Esophagus squamous epithelium (tissue), 5 donors: ENCODE results near the gene ADGRG3. TPM values are rescaled to one million over a fixed set of nuclear protein-coding genes. Genes with fewer than 3 reads are reported as not detected.

Source experiments
- DNase-seq: peaks from one replicate; lab custom pipeline; 2025; lab: John Stamatoyannopoulos, UW
- H3K27ac ChIP-seq, 4 donors: fragments of 200-600 bp; sonication (generic); one replicate each; pipeline ENCODE4 v1.5.1; 2016 to 2019; ENCODE audit warnings: mild to moderate bottlenecking in 1 of 4
- H3K27me3 ChIP-seq, 4 donors: fragments of 200-600 bp; sonication (generic); 1 replicate in 3 of 4; 2 replicates in 1 of 4; pipeline versions ENCODE4 v1.5.1 to v1.6.0; 2017 to 2021; ENCODE audit warnings: antibody characterized with exemption in 1 of 4
- H3K36me3 ChIP-seq, 3 donors: fragments of 200-600 bp; sonication (generic); one replicate each; pipeline ENCODE4 v1.5.1; 2016 to 2019
- H3K4me1 ChIP-seq, 3 donors: fragments of 200-600 bp; sonication (generic); one replicate each; pipeline ENCODE4 v1.5.1; 2017 to 2019
- H3K4me3 ChIP-seq, 4 donors: fragments of 200-600 bp; sonication (generic); 1 replicate in 3 of 4; 2 replicates in 1 of 4; pipeline ENCODE4 v1.5.1; 2016 to 2019; ENCODE audit warnings: mild to moderate bottlenecking in 2 of 4, moderate library complexity in 1 of 4
- H3K9me3 ChIP-seq, 3 donors: fragments of 200-600 bp; sonication (generic); one replicate each; pipeline ENCODE4 v1.5.1; 2016 to 2019
- CTCF ChIP-seq, 6 experiments: fragments of 450-650 bp in 4 of 6; fragments of 200-600 bp in 2 of 6; sonication (generic) in 2 of 6; IDR thresholded peaks; one replicate each; pipeline ENCODE4 v1.5.1; 2016 to 2019; ENCODE audit warnings: antibody characterized with exemption in 6 of 6, mild to moderate bottlenecking in 4 of 6, moderate library complexity in 4 of 6
- POLR2A ChIP-seq, 4 donors: fragments of 450-650 bp; IDR thresholded peaks; one replicate each; pipeline ENCODE4 v1.6.1; 2017; ENCODE audit warnings: antibody characterized with exemption in 4 of 4, mild to moderate bottlenecking in 4 of 4, moderate library complexity in 3 of 4
- WGBS, 2 donors: methylation state at CpG; one replicate each; pipeline ENCODE4 v1.1.5; 2018; 5-methylcytosine and 5-hydroxymethylcytosine counted together
- intact Hi-C: fragments of 100-400 bp; cut with DNase I; formaldehyde crosslinking; loops from one replicate; pipeline ENCODE4 v1.15.0; 2022
- total RNA-seq, 4 donors: library from RNA; depleted of rRNA; stranded (reverse); fragments of >200 nt; gene quantifications; one replicate each; pipeline ENCODE4 v1.1.0, GENCODE V29; 2016
- donor health status: DM: yes; HTN: yes; CAD: no.

Gene ADGRG3
- total RNA-seq, 4 donors from 2014 or later = 1.5 to 3.9 (median 2.1) TPM; not detected in 1

GRCh38 chr16:57690782-57691471 lies 22.8 kb downstream of the ADGRG3 start:
- Histone ChIP-seq H3K36me3 (no peaks in the 10 kb centered on the region), H3K27me3 (peaks cover 0 to 19% (median 0%) of the 10 kb centered on the region in 4 donors), H3K27ac (no peak overlapping the region), H3K9me3 (no peaks in the 10 kb centered on the region), H3K4me3 (no peak overlapping the region), H3K4me1 (no peaks in the 10 kb centered on the region)
- TF ChIP-seq CTCF (IDR thresholded peaks at IDR 0.05) (no peak), POLR2A (IDR thresholded peaks at IDR 0.05) (no peak)
- WGBS, 2 donors = 50 to 64% methylated on average over 4 of the region's 4 CpGs
- intact Hi-C loops = no loop called here
- no peak for DNase-seq

- H3K4me1 ChIP-seq = no peaks in the 10 kb centered on the region
- H3K27me3 ChIP-seq = peaks cover 0 to 19% (median 0%) of the 10 kb centered on the region in 4 donors
- no peak overlapping the region for H3K4me3 ChIP-seq
- no peak overlapping the region for H3K27ac ChIP-seq
- TF ChIP-seq POLR2A (IDR thresholded peaks at IDR 0.05) (no peak), CTCF (IDR thresholded peaks at IDR 0.05) (no peak)
- no peak for DNase-seq
- H3K9me3 ChIP-seq = no peaks in the 10 kb centered on the region
- H3K36me3 ChIP-seq = no peaks in the 10 kb centered on the region
- intact Hi-C loops = no loop called here
- 55% methylated on average over 2 of the region's 2 CpGs; no CpG with 5 or more reads in 1 of the 2 donors for WGBS, 2 donors
These were observed 24.5 kb downstream of the ADGRG3 start for GRCh38 chr16:57692636-57693035.

- no peak for TF ChIP-seq CTCF (IDR thresholded peaks at IDR 0.05)
- TF ChIP-seq POLR2A (IDR thresholded peaks at IDR 0.05) = no peak
- H3K9me3 ChIP-seq = no peaks in the 10 kb centered on the region
- intact Hi-C loops = no loop called here
- H3K4me1 ChIP-seq = no peaks in the 10 kb centered on the region
- H3K36me3 ChIP-seq = no peaks in the 10 kb centered on the region
- 70% methylated on average over 4 of the region's 4 CpGs; no CpG with 5 or more reads in 1 of the 2 donors for WGBS, 2 donors
- H3K4me3 ChIP-seq = no peak overlapping the region
- H3K27me3 ChIP-seq = peaks cover 0 to 19% (median 0%) of the 10 kb centered on the region in 4 donors
- no peak overlapping the region for H3K27ac ChIP-seq
- DNase-seq = no peak
These were observed 25.4 kb downstream of the ADGRG3 start for GRCh38 chr16:57693550-57693949.

- Histone ChIP-seq H3K27me3 (peaks cover 0 to 14% (median 0%) of the 10 kb centered on the region in 4 donors), H3K36me3 (no peaks in the 10 kb centered on the region), H3K9me3 (no peaks in the 10 kb centered on the region), H3K4me1 (no peaks in the 10 kb centered on the region), H3K27ac (no peak overlapping the region), H3K4me3 (no peak overlapping the region)
- intact Hi-C loops = no loop called here
- TF ChIP-seq CTCF (IDR thresholded peaks at IDR 0.05) (no peak), POLR2A (IDR thresholded peaks at IDR 0.05) (no peak)
- DNase-seq = no peak
- WGBS, 2 donors = 61 to 69% methylated on average over 7 to 9 of the region's 10 CpGs
These were observed 26.2 kb downstream of the ADGRG3 start for GRCh38 chr16:57694231-57694724.
